Activated CD4-positive, alpha-beta T cell treated with anti-CD3 and anti-CD28 coated beads for 36 hours (primary cell): ENCODE data around the gene PDCD11. TPM values are rescaled to one million over a fixed set of nuclear protein-coding genes. Genes with fewer than 3 reads are reported as not detected.
A peak's percentile ranks its signal among the peaks of the same experiment; 100 is the strongest.

Experiments
- ATAC-seq: fragments of 200-7000 bp; cut with Tn5 transposase; one replicate; pipeline ENCODE4 v1.10.0; 2021; ENCODE audit warnings: mild to moderate bottlenecking, moderate library complexity
- CTCF ChIA-PET: fragments of 350-600 bp; sonication (Branson Sonifier 250); formaldehyde crosslinking; loops from one replicate; lab custom pipeline; 2021; ENCODE audit warnings: antibody characterized with exemption; lab: Charles Lee
- POLR2A ChIA-PET: fragments of 350-600 bp; sonication (Branson Sonifier 250); formaldehyde crosslinking; loops from one replicate; lab custom pipeline; 2021; ENCODE audit warnings: antibody characterized with exemption, inconsistent platforms; lab: Charles Lee
- DNase-seq: peaks from one replicate; pipeline ENCODE4 v3.0.0-alpha.2; 2020
- H3K27ac Mint-ChIP-seq: one replicate; pipeline ENCODE4 v1.8.0; 2021; ENCODE audit warnings: mixed read lengths
- H3K27me3 Mint-ChIP-seq: one replicate; pipeline ENCODE4 v1.8.0; 2021; ENCODE audit warnings: mixed read lengths
- H3K36me3 Mint-ChIP-seq: one replicate; pipeline ENCODE4 v1.8.0; 2021; ENCODE audit warnings: low read depth, mixed read lengths
- H3K4me1 Mint-ChIP-seq: one replicate; pipeline ENCODE4 v1.8.0; 2021; ENCODE audit warnings: mixed read lengths
- H3K4me3 Mint-ChIP-seq: one replicate; pipeline ENCODE4 v1.8.0; 2021; ENCODE audit warnings: mild to moderate bottlenecking, moderate library complexity, mixed read lengths
- H3K9me3 Mint-ChIP-seq: one replicate; pipeline ENCODE4 v1.8.0; 2021; ENCODE audit warnings: low read depth, mixed read lengths
- intact Hi-C, 2 experiments: fragments of 100-400 bp; cut with DNase I in 1 of 2; cut with micrococcal nuclease in 1 of 2; formaldehyde crosslinking; loops; one replicate each; pipeline versions ENCODE4 v1.14.2 to v1.15.1; 2022 to 2024; cut with DNase I, micrococcal nuclease
- total RNA-seq, 2 experiments: library from RNA; stranded (reverse); gene quantifications; one replicate each; pipeline ENCODE4 v1.2.3, GENCODE V29; 2021

Gene PDCD11
- total RNA-seq, 2 experiments from 2014 or later = 60.6 to 73.8 TPM

DNA sequence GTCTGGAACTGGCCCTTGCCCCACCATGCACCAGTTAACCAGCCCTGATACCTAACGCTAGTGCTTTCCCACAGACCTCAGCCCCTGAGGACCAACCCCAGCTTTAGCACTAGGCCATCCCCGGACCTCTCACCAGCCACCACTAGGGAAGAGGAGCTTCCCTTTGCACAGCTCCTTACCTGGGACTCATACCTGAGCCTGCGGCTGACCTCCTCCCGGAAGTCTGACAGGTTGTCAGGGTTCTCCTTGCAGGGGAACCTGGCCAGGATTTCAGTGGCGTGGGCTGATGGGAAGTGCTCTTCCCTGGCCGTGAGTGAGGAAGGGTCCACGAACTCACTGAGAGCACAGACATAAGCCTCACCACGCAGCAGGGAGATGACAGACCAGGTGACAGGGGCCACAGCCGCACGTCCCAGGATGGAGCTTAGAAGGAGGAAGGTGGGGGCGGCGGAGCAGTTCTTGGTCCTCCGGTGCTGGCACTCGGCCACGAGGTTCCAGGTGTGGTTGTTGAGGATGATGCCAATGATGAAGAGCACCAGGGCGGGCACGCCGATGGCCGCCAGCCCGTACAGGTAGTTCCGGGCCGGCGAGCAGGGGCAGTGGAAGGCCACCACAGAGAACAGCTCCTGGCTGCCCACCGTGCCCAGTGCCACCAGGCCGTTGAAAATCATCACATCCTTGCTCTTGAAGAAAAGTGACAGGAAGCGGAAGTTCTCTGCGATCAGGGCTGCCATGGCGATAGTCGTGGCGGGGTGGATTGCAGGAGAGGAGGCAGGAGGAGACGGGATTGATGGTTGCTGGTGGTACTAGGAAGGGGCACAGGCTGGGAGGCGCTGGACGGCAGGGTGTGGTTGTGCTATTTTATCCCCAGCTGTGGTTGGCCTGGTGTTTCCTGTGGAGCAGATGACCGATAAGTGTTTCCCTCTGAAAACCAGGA is 53.0 kb downstream of the PDCD11 start:
- ChIA-PET CTCF (interaction anchor here (0.7 to 1.2 kb wide), 3 partner anchors 33 to 406 kb away, joined by 3 to 4 read pairs (median 4); no protein-coding TSS in a partner anchor), POLR2A (no interaction called here)
- Mint-ChIP-seq H3K9me3 (no peaks in the 10 kb centered on the region), H3K27ac (peak overlapping the region; percentile 48), H3K4me3 (peak overlapping the region; percentile 34), H3K4me1 (peaks cover 40% of the 10 kb centered on the region), H3K36me3 (peaks cover 34% of the 10 kb centered on the region), H3K27me3 (no peaks in the 10 kb centered on the region)
- no peak for DNase-seq
- ATAC-seq = no peak
- intact Hi-C loops = loop anchor here in 1 of 2 experiments (2.0 kb wide), 1 partner anchor 33 kb away; no protein-coding TSS in a partner anchor

DNA sequence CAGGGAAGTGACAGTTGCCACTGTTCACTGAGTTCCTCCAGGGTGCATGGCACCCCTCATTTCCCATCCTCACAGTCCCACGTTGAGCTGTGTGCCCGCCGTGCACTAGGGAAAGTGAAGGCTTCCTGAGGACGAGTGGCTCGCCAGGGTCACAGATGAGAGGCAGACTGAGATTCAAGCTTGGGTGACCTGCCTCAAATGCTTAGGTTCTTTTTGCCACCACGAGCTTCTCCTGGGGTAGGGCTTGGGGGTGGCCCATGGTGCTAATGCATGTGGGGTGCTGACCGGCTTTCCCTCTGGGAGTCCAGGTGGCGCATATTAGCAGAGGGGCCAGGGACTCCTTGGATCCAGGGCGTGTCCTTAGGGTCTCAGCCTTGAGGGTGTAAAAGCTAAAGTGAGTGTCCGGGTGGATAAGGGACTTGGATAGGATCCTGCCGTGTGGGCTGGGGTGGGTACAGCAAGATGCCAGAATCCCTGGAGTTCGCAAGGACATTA is 53.8 kb downstream of the PDCD11 start:
- intact Hi-C loops = loop anchor here in 1 of 2 experiments (2.0 kb wide), 1 partner anchor 33 kb away; no protein-coding TSS in a partner anchor
- H3K36me3 Mint-ChIP-seq = peaks cover 29% of the 10 kb centered on the region
- peak overlapping the region; percentile 79 for H3K4me3 Mint-ChIP-seq
- DNase-seq = no peak
- no peak for ATAC-seq
- no peaks in the 10 kb centered on the region for H3K9me3 Mint-ChIP-seq
- H3K4me1 Mint-ChIP-seq = peaks cover 40% of the 10 kb centered on the region
- POLR2A ChIA-PET = no interaction called here
- CTCF ChIA-PET = interaction anchor here (0.6 to 3.1 kb wide), 4 partner anchors 35 to 406 kb away, joined by 3 to 11 read pairs (median 4); no protein-coding TSS in a partner anchor
- H3K27me3 Mint-ChIP-seq = no peaks in the 10 kb centered on the region
- peak overlapping the region; percentile 78 for H3K27ac Mint-ChIP-seq

- ATAC-seq = peak; percentile 69
- H3K4me1 Mint-ChIP-seq = peaks cover 40% of the 10 kb centered on the region
- H3K36me3 Mint-ChIP-seq = peaks cover 24% of the 10 kb centered on the region
- intact Hi-C loops = loop anchor here (1.0 to 2.0 kb wide), 2 partner anchors 32 to 34 kb away; no protein-coding TSS in a partner anchor
- no peaks in the 10 kb centered on the region for H3K9me3 Mint-ChIP-seq
- DNase-seq = peak; percentile 70
- no peaks in the 10 kb centered on the region for H3K27me3 Mint-ChIP-seq
- POLR2A ChIA-PET = interaction anchor here (0.7 to 1.2 kb wide), 4 partner anchors 9 to 501 kb away, joined by 3 read pairs; partner anchors contain the start of gene PDCD11
- CTCF ChIA-PET = interaction anchor here (0.6 to 3.1 kb wide), 7 partner anchors 30 to 115 kb away, joined by 3 to 11 read pairs (median 3); partner anchors contain the start of gene TAF5
- peak overlapping the region; percentile 79 for H3K4me3 Mint-ChIP-seq
- peak overlapping the region; percentile 78 for H3K27ac Mint-ChIP-seq
Measured at GRCh38 chr10:103451091-103451813, 54.8 kb downstream of the PDCD11 start.

GRCh38 chr10:103451831-103452505 is 55.5 kb downstream of the PDCD11 start, which contains the start of gene CALHM2:
Gene CALHM2, minus strand, starts transcription at chr10:103452370. Its CDS starts 2,429 bp downstream, at chr10:103449941.
- Mint-ChIP-seq H3K9me3 (no peaks in the 10 kb centered on the region), H3K4me1 (peaks cover 40% of the 10 kb centered on the region), H3K4me3 (peak within 1 kb of the TSS; percentile 79), H3K27me3 (no peaks in the 10 kb centered on the region), H3K36me3 (peaks cover 21% of the 10 kb centered on the region), H3K27ac (peak within 1 kb of the TSS; percentile 78)
- CTCF ChIA-PET = interaction anchor here (0.8 to 3.1 kb wide), 4 partner anchors 29 to 39 kb away, joined by 3 to 11 read pairs (median 5); no protein-coding TSS in a partner anchor
- intact Hi-C loops = loop anchor here (1.0 to 2.0 kb wide), 2 partner anchors 31 to 33 kb away; no protein-coding TSS in a partner anchor
- peak; percentile 80 for ATAC-seq
- POLR2A ChIA-PET = interaction anchor here (0.8 to 1.2 kb wide), 2 partner anchors 9 to 55 kb away, joined by 3 read pairs; partner anchors contain the start of gene PDCD11
- DNase-seq = peak; percentile 81

- ATAC-seq = no peak
- DNase-seq = no peak
- ChIA-PET CTCF (interaction anchor here (0.8 to 3.1 kb wide), 3 partner anchors 28 to 38 kb away, joined by 3 to 11 read pairs (median 3); no protein-coding TSS in a partner anchor), POLR2A (interaction anchor here (0.8 to 1.2 kb wide), 2 partner anchors 8 to 56 kb away, joined by 3 read pairs; partner anchors contain the start of gene PDCD11)
- H3K9me3 Mint-ChIP-seq = no peaks in the 10 kb centered on the region
- H3K4me3 Mint-ChIP-seq = peak overlapping the region; percentile 79
- H3K4me1 Mint-ChIP-seq = peaks cover 38% of the 10 kb centered on the region
- peaks cover 16% of the 10 kb centered on the region for H3K36me3 Mint-ChIP-seq
- peak overlapping the region; percentile 47 for H3K27ac Mint-ChIP-seq
- no peaks in the 10 kb centered on the region for H3K27me3 Mint-ChIP-seq
- intact Hi-C loops = no loop called here
Measured at GRCh38 chr10:103452506-103453230, 56.2 kb downstream of the PDCD11 start.

- H3K4me1 Mint-ChIP-seq = peaks cover 31% of the 10 kb centered on the region
- H3K27ac Mint-ChIP-seq = no peak overlapping the region
- CTCF ChIA-PET = interaction anchor here (0.6 to 0.9 kb wide), 2 partner anchors 29 to 86 kb away, joined by 3 to 4 read pairs; no protein-coding TSS in a partner anchor
- no peaks in the 10 kb centered on the region for H3K9me3 Mint-ChIP-seq
- intact Hi-C loops = no loop called here
- H3K27me3 Mint-ChIP-seq = no peaks in the 10 kb centered on the region
- H3K36me3 Mint-ChIP-seq = peaks cover 8% of the 10 kb centered on the region
- ATAC-seq = no peak
- POLR2A ChIA-PET = no interaction called here
- DNase-seq = no peak
- H3K4me3 Mint-ChIP-seq = no peak overlapping the region
Measured at GRCh38 chr10:103454026-103454425, 57.6 kb downstream of the PDCD11 start.

- no peak overlapping the region for H3K4me3 Mint-ChIP-seq
- no peaks in the 10 kb centered on the region for H3K36me3 Mint-ChIP-seq
- no peak for ATAC-seq
- no peak overlapping the region for H3K27ac Mint-ChIP-seq
- POLR2A ChIA-PET = no interaction called here
- peaks cover 19% of the 10 kb centered on the region for H3K4me1 Mint-ChIP-seq
- intact Hi-C loops = no loop called here
- CTCF ChIA-PET = interaction anchor here (0.6 kb wide), 2 partner anchors 31 to 231 kb away, joined by 3 read pairs; no protein-coding TSS in a partner anchor
- H3K9me3 Mint-ChIP-seq = no peaks in the 10 kb centered on the region
- no peak for DNase-seq
- no peaks in the 10 kb centered on the region for H3K27me3 Mint-ChIP-seq
Measured at GRCh38 chr10:103455235-103455634, 58.8 kb downstream of the PDCD11 start.

GRCh38 chr10:103456074-103456660 is 59.7 kb downstream of the PDCD11 start:
- CTCF ChIA-PET = no interaction called here
- H3K9me3 Mint-ChIP-seq = no peaks in the 10 kb centered on the region
- H3K4me1 Mint-ChIP-seq = peaks cover 10% of the 10 kb centered on the region
- no peaks in the 10 kb centered on the region for H3K27me3 Mint-ChIP-seq
- ATAC-seq = no peak
- POLR2A ChIA-PET = no interaction called here
- no peak for DNase-seq
- H3K4me3 Mint-ChIP-seq = no peak overlapping the region
- no peaks in the 10 kb centered on the region for H3K36me3 Mint-ChIP-seq
- no peak overlapping the region for H3K27ac Mint-ChIP-seq
- intact Hi-C loops = no loop called here

- ChIA-PET CTCF (no interaction called here), POLR2A (no interaction called here)
- intact Hi-C loops = no loop called here
- no peaks in the 10 kb centered on the region for H3K36me3 Mint-ChIP-seq
- no peaks in the 10 kb centered on the region for H3K27me3 Mint-ChIP-seq
- no peaks in the 10 kb centered on the region for H3K9me3 Mint-ChIP-seq
- DNase-seq (no peak), ATAC-seq (no peak)
- H3K4me1 Mint-ChIP-seq = peaks cover 7% of the 10 kb centered on the region
- no peak overlapping the region for H3K27ac Mint-ChIP-seq
- no peak overlapping the region for H3K4me3 Mint-ChIP-seq
Measured at GRCh38 chr10:103457176-103457712, 60.8 kb downstream of the PDCD11 start.
